ENCODE measurements around the gene VMO1.

GRCh38 chr17:4833178-4833940, 47.2 kb upstream of the VMO1 start, which contains the start of gene MINK1:
- TF ChIP-seq POLR2AphosphoS5 (IDR thresholded peaks at IDR 0.05) (peak; percentile 70), POLR2A (IDR thresholded peaks at IDR 0.05) (peak; percentile 76 to 79)
